AG04450 (cell line): ENCODE measurements around the gene NHS. TPM values are rescaled to one million over a fixed set of nuclear protein-coding genes. Genes with fewer than 3 reads are reported as not detected.
A peak's percentile ranks its signal among the peaks of the same experiment; 100 is the strongest.

Experiments used
- CTCF ChIA-PET: fragments of 300-600, 350-600 bp; formaldehyde crosslinking; extraction: SDS; loops from one replicate; lab custom pipeline; 2022; ENCODE audit warnings: antibody characterized with exemption, inconsistent platforms; lab: Charles Lee
- POLR2A ChIA-PET: fragments of 350-600 bp; formaldehyde crosslinking; extraction: SDS; loops from one replicate; lab custom pipeline; 2021; ENCODE audit warnings: antibody characterized with exemption, inconsistent platforms; lab: Yijun Ruan, JAX
- DNase-seq: peaks from one replicate; pipeline ENCODE4 v3.0.0-alpha.2; 2011; ENCODE audit warnings: low read depth, low spot score
- H3K27ac ChIP-seq: one replicate; pipeline ENCODE4 v1.5.1; 2012; ENCODE audit warnings: low read depth, low read length, control low read depth
- H3K27me3 ChIP-seq: one replicate; pipeline ENCODE4 v1.6.0; 2012; ENCODE audit warnings: low read length; ENCODE audit not compliant: control insufficient read depth, insufficient read depth
- H3K4me3 ChIP-seq: 2 replicates; pipeline ENCODE4 v1.5.1; 2011; ENCODE audit warnings: mild to moderate bottlenecking, low read depth, low read length, control low read depth
- H3K9me3 ChIP-seq: 2 replicates; pipeline ENCODE4 v1.5.1; 2012; ENCODE audit warnings: low read length; ENCODE audit not compliant: control insufficient read depth, insufficient read depth
- CTCF ChIP-seq: IDR thresholded peaks from 2 replicates; pipeline ENCODE4 v1.5.1; 2011; ENCODE audit warnings: low read depth, low read length, control low read depth, inconsistent platforms
- polyA plus RNA-seq: library from polyadenylated mRNA; depleted of rRNA; stranded (reverse); fragments of >200 nt; gene quantifications from 2 replicates; pipeline ENCODE4 v1.2.3, GENCODE V29; 2011

The NHS gene
- polyA plus RNA-seq, 1 experiment, result 2.0 TPM

- CTCF ChIA-PET, result no interaction called here
Measured at GRCh38 chrX:17546356-17546755, 171.4 kb downstream of the NHS start.

GRCh38 chrX:17547658-17548057 lies 172.7 kb downstream of the NHS start:
- H3K27ac ChIP-seq, result peak overlapping the region; percentile 22
- no peak overlapping the region for H3K4me3 ChIP-seq
- ChIA-PET POLR2A (interaction anchor here (0.9 kb wide), 1 partner anchor 8 kb away, joined by 3 read pairs; no protein-coding TSS in a partner anchor), CTCF (no interaction called here)
- no peaks in the 10 kb centered on the region for H3K9me3 ChIP-seq
- DNase-seq, result peak; percentile 74
- no peak for TF ChIP-seq CTCF
- H3K27me3 ChIP-seq, result no peaks in the 10 kb centered on the region

More at GRCh38 chrX:17546356-17546755, 171.4 kb downstream of the NHS start:
- no peak for TF ChIP-seq CTCF
- DNase-seq, result no peak
- Histone ChIP-seq H3K4me3 (no peak overlapping the region), H3K27ac (no peak overlapping the region), H3K9me3 (no peaks in the 10 kb centered on the region), H3K27me3 (no peaks in the 10 kb centered on the region)
- POLR2A ChIA-PET, result no interaction called here

- Histone ChIP-seq H3K27ac (no peak overlapping the region), H3K9me3 (no peaks in the 10 kb centered on the region), H3K4me3 (no peak overlapping the region), H3K27me3 (no peaks in the 10 kb centered on the region)
- ChIA-PET CTCF (interaction anchor here (1.1 kb wide), 1 partner anchor 307 kb away, joined by 3 read pairs; no protein-coding TSS in a partner anchor), POLR2A (no interaction called here)
- DNase-seq, result no peak
- no peak for TF ChIP-seq CTCF
Measured at GRCh38 chrX:17549107-17549651, 174.2 kb downstream of the NHS start.

- H3K4me3 ChIP-seq, result no peak overlapping the region
- ChIA-PET POLR2A (no interaction called here), CTCF (interaction anchor here (1.1 kb wide), 1 partner anchor 308 kb away, joined by 3 read pairs; no protein-coding TSS in a partner anchor)
- no peak overlapping the region for H3K27ac ChIP-seq
- no peak for TF ChIP-seq CTCF
- H3K27me3 ChIP-seq, result no peaks in the 10 kb centered on the region
- DNase-seq, result no peak
- H3K9me3 ChIP-seq, result no peaks in the 10 kb centered on the region
Measured at GRCh38 chrX:17550011-17550410, 175.0 kb downstream of the NHS start.

- no peak overlapping the region for H3K27ac ChIP-seq
- no peak for TF ChIP-seq CTCF
Measured at GRCh38 chrX:17552044-17552650, 177.1 kb downstream of the NHS start.

More at GRCh38 chrX:17552044-17552650, 177.1 kb downstream of the NHS start:
- DNase-seq, result no peak
- no peaks in the 10 kb centered on the region for H3K9me3 ChIP-seq
- CTCF ChIA-PET, result interaction anchor here (0.8 kb wide), 1 partner anchor 173 kb away, joined by 3 read pairs; no protein-coding TSS in a partner anchor
- POLR2A ChIA-PET, result no interaction called here
- H3K27me3 ChIP-seq, result no peaks in the 10 kb centered on the region
- no peak overlapping the region for H3K4me3 ChIP-seq
